Suprapubic skin (tissue), 4 donors: ENCODE results near the gene KIRREL3.

Source experiments
- CTCF ChIP-seq, 2 donors: fragments of 200-600 bp in 1 of 2; fragments of 450-650 bp in 1 of 2; sonication (generic) in 1 of 2; IDR thresholded peaks; one replicate each; pipeline ENCODE4 v1.5.1; 2016 to 2019; ENCODE audit warnings: antibody characterized with exemption in 2 of 2, mild to moderate bottlenecking in 1 of 2, moderate library complexity in 1 of 2
- POLR2A ChIP-seq, 2 donors: fragments of 450-650 bp; IDR thresholded peaks; one replicate each; pipeline ENCODE4 v1.6.1; 2017; ENCODE audit warnings: antibody characterized with exemption in 2 of 2, mild to moderate bottlenecking in 2 of 2, moderate library complexity in 2 of 2
- POLR2AphosphoS5 ChIP-seq, 3 donors: sonication (generic); formaldehyde crosslinking; IDR thresholded peaks; one replicate each; pipeline ENCODE4 v1.6.1; 2017; ENCODE audit warnings: antibody characterized with exemption in 3 of 3

- TF ChIP-seq CTCF (IDR thresholded peaks at IDR 0.05) (no peak), POLR2A (IDR thresholded peaks at IDR 0.05) (no peak), POLR2AphosphoS5 (IDR thresholded peaks at IDR 0.05) (no peak)
These were observed 130.5 kb downstream of the KIRREL3 start for GRCh38 chr11:126870021-126870420.
